Vagina (tissue), 2 donors: Measurements from ENCODE around the gene PRDM16.

ENCODE experiments used
- POLR2AphosphoS5 ChIP-seq, 2 donors: sonication (generic); formaldehyde crosslinking; IDR thresholded peaks; one replicate each; pipeline ENCODE4 v1.9.0; 2017; ENCODE audit warnings: antibody characterized with exemption in 2 of 2, mild to moderate bottlenecking in 2 of 2, low read depth in 1 of 2; ENCODE audit not compliant: insufficient read depth in 1 of 2
- TF ChIP-seq, protein P1 (sequence below), 3 experiments: fragments of 450-650 bp in 2 of 3; fragments of 200-600 bp in 1 of 3; sonication (generic) in 1 of 3; IDR thresholded peaks; one replicate each; pipeline ENCODE4 v1.5.1; 2017 to 2019; ENCODE audit warnings: antibody characterized with exemption in 3 of 3, mild to moderate bottlenecking in 2 of 3, moderate library complexity in 2 of 3

GRCh38 chr1:3384407-3384806 lies 315.4 kb downstream of the PRDM16 start:
- TF ChIP-seq, protein P1, sequence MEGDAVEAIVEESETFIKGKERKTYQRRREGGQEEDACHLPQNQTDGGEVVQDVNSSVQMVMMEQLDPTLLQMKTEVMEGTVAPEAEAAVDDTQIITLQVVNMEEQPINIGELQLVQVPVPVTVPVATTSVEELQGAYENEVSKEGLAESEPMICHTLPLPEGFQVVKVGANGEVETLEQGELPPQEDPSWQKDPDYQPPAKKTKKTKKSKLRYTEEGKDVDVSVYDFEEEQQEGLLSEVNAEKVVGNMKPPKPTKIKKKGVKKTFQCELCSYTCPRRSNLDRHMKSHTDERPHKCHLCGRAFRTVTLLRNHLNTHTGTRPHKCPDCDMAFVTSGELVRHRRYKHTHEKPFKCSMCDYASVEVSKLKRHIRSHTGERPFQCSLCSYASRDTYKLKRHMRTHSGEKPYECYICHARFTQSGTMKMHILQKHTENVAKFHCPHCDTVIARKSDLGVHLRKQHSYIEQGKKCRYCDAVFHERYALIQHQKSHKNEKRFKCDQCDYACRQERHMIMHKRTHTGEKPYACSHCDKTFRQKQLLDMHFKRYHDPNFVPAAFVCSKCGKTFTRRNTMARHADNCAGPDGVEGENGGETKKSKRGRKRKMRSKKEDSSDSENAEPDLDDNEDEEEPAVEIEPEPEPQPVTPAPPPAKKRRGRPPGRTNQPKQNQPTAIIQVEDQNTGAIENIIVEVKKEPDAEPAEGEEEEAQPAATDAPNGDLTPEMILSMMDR (IDR thresholded peaks at IDR 0.05) = no peak
- TF ChIP-seq POLR2AphosphoS5 (IDR thresholded peaks at IDR 0.05; ENCODE audit: insufficient read depth in 1 of 2, low read depth in 1 of 2) = no peak
